BE2C (cell line): Measurements from ENCODE around the gene SARDH.
"Not testable (repeated sequence)": the region's sequence is repeated elsewhere in the genome, so short reads cannot be mapped to it uniquely, and the experiment has no call there.

Experiments
- DNase-seq: peaks from one replicate; pipeline ENCODE4 v3.0.0-alpha.2; 2020
- H3K27me3 ChIP-seq: fragments of 250-450 bp; sonication (Bioruptor Pico); 2 replicates; pipeline ENCODE4 v1.5.1; 2020; ENCODE audit warnings: mild to moderate bottlenecking
- H3K36me3 ChIP-seq: fragments of 250-450 bp; sonication (Bioruptor Pico); 2 replicates; pipeline ENCODE4 v1.5.1; 2020; ENCODE audit warnings: mild to moderate bottlenecking
- H3K4me1 ChIP-seq: fragments of 250-450 bp; sonication (Bioruptor Pico); 2 replicates; pipeline ENCODE4 v1.5.1; 2020
- H3K4me3 ChIP-seq: 2 replicates; pipeline ENCODE4 v1.5.1; 2011; ENCODE audit warnings: low read depth, low read length
- H3K9me3 ChIP-seq: fragments of 250-450 bp; sonication (Bioruptor Pico); 2 replicates; pipeline ENCODE4 v1.5.1; 2020
- TF ChIP-seq, protein P1 (sequence below): IDR thresholded peaks from 2 replicates; pipeline ENCODE4 v1.5.1; 2012; ENCODE audit warnings: mild to moderate bottlenecking, low read depth, low read length

SARDH gene

DNA sequence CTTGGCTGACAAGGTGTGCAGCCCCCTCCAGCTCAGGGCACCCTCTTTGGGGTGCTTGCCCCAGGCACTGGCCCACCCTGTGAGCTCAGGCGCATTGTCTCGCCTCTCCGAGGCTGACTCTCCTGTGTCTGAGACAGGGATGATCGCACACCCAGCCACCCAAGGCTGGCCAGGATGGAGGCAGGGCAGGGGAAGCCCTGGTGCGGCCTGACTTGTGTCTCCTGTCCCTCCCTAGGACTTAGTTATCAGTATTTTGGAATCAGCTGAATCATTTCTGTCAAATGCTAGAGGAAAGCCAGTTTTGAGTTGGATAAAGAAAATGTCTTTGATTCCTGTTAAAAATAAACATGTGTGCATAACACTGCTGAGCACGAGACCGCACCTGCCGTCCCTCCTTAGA lies 104.5 kb downstream of the SARDH start:
- H3K27me3 ChIP-seq: no peaks in the 10 kb centered on the region
- peaks cover 48% of the 10 kb centered on the region for H3K4me1 ChIP-seq
- peak; percentile 53 for DNase-seq
- H3K9me3 ChIP-seq: no peaks in the 10 kb centered on the region
- TF ChIP-seq, protein P1, sequence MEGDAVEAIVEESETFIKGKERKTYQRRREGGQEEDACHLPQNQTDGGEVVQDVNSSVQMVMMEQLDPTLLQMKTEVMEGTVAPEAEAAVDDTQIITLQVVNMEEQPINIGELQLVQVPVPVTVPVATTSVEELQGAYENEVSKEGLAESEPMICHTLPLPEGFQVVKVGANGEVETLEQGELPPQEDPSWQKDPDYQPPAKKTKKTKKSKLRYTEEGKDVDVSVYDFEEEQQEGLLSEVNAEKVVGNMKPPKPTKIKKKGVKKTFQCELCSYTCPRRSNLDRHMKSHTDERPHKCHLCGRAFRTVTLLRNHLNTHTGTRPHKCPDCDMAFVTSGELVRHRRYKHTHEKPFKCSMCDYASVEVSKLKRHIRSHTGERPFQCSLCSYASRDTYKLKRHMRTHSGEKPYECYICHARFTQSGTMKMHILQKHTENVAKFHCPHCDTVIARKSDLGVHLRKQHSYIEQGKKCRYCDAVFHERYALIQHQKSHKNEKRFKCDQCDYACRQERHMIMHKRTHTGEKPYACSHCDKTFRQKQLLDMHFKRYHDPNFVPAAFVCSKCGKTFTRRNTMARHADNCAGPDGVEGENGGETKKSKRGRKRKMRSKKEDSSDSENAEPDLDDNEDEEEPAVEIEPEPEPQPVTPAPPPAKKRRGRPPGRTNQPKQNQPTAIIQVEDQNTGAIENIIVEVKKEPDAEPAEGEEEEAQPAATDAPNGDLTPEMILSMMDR: no peak
- H3K36me3 ChIP-seq: peaks cover 1% of the 10 kb centered on the region; the same call in 1 of the 2 replicates
- H3K4me3 ChIP-seq: peak overlapping the region; percentile 80; the same call in 1 of the 2 replicates

DNA sequence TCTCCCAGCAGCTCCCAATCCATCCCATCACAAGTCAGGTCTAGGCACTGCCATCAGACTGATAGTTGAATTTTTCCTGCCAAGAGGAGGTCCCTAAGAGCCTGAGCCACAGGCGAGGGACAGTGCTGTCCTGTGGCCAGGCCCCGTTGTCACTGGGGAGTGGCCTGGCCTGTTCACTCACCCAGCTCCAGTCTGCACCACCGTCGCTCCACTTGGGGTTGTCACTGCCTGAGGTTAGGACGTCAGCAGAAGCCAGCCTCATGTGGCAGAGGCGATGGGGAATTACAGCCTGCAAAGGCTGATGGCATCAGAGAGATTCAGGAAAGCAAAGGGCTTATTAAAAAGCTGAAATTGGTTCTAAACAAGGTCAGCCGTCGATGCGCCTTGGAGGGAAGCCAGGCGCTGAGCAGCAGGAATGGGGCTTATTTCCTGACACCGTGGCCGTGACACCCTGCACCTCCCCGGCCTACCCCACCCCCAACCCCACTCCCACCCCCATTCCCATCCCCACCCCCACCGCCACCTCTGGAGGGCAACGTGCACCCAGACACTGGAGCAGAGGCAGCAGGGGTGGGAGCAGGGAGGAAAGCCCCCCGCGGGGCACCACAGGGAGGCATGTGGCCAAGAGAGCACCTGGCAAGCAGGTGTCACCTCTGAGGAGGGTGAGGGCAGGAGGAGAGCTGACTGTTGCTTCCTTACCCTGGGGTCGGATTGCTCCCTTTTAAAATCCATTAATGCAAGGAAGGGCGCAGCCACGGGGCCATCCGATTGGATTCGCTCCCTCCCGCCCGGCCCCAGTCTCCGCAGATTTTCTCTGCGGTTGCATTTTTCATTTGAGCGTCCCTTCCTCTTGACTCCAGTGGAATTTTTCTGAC lies 105.1 kb downstream of the SARDH start:
- DNase-seq: peak; percentile 80
- TF ChIP-seq, protein P1: no peak
- Histone ChIP-seq H3K27me3 (no peaks in the 10 kb centered on the region), H3K4me3 (peak overlapping the region; percentile 80; the same call in 1 of the 2 replicates), H3K4me1 (peaks cover 52% of the 10 kb centered on the region), H3K36me3 (no peaks in the 10 kb centered on the region), H3K9me3 (no peaks in the 10 kb centered on the region)

DNA sequence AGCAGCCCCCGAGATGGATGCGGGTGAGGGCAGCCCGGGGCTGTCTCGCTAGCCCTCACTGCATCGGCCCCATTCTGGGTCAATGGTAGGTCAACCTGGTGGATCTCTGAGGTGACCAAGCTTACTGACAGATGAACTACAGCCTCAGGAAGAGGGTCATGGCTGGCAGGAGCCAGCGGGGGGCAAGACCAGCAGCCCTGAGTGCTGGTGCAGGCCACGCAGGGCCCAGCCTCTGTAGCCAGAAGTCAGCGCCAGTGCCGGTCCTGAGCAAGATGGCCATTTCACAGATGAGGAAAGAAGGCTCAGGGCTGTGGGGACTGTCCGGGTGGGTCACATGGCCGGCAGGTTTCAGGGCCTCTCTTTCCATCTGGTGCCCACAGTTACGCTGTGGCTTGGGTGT lies 107.0 kb downstream of the SARDH start:
- Histone ChIP-seq H3K4me1 (peaks cover 58% of the 10 kb centered on the region), H3K9me3 (peaks cover 1% of the 10 kb centered on the region), H3K27me3 (no peaks in the 10 kb centered on the region), H3K36me3 (no peaks in the 10 kb centered on the region), H3K4me3 (no peak overlapping the region)
- no peak for DNase-seq
- TF ChIP-seq, protein P1: no peak

DNA sequence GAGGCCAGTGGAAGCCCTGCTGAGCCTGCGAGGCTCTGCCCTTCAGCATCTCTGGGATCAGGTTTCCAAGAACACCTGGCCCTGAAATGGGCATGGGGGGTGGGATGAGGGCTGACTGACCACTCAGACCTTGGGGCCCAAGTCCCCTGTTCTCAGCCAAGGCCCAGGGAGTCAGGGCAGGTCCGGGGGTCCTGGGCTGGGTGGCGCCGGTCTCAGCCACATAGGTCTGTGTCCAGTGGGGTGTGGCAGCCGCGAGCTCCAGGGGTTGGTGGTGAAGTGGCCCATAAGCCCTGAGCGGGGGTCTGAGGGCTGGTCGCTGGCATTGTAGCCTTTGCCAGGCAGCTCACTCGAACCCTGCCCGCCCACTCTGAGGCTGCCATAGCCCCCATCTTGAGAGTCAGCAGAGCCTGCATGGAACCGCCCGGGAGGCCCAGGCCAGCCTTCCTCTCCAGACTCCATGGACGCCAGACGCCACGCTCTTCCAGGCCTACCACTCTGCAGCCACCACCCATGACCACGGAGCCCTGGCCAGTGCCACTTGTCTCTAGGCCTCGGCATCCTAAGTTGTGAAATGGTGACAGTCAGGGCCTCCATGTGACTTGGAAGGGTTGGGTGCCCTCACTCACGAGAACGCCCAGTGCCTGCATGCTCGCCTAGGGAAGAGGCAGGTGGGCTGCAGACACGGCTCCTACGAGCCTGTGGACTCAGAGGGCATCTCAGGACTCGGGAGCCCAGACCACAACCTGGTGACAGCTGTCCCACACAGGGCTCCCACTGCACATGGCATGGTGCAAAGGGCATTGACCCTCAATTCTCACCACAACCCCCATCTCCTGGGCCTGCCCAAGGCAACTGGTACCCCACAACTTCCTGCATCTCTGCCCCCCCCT lies 108.7 kb downstream of the SARDH start:
- TF ChIP-seq, protein P1: no peak
- peaks cover 44% of the 10 kb centered on the region for H3K4me1 ChIP-seq
- no peak for DNase-seq
- H3K36me3 ChIP-seq: no peaks in the 10 kb centered on the region
- peaks cover 9% of the 10 kb centered on the region for H3K9me3 ChIP-seq
- H3K4me3 ChIP-seq: no peak overlapping the region
- H3K27me3 ChIP-seq: no peaks in the 10 kb centered on the region

DNA sequence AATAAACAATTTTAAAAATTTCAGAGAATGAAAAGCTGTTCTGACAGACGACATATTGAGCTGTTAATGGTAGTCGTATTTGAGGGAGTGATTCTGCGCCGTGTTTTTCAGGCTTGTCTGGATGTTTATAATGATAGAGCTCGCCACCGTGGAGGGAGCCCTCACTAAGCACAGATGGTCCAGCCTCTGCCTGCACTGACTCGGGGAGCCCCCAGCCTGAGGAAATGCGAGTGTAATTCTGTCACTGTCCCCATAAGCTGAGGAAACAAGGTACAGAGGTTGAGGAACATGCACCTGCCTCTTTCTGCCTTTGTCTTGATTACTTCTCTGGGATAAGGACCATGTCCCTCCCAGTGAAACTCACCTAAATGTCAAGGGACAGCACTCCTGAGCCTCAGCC lies 109.4 kb downstream of the SARDH start:
- Histone ChIP-seq H3K9me3 (peaks cover 9% of the 10 kb centered on the region), H3K36me3 (no peaks in the 10 kb centered on the region), H3K4me1 (peaks cover 37% of the 10 kb centered on the region), H3K27me3 (no peaks in the 10 kb centered on the region), H3K4me3 (no peak overlapping the region)
- no peak for DNase-seq
- TF ChIP-seq, protein P1: no peak

DNA sequence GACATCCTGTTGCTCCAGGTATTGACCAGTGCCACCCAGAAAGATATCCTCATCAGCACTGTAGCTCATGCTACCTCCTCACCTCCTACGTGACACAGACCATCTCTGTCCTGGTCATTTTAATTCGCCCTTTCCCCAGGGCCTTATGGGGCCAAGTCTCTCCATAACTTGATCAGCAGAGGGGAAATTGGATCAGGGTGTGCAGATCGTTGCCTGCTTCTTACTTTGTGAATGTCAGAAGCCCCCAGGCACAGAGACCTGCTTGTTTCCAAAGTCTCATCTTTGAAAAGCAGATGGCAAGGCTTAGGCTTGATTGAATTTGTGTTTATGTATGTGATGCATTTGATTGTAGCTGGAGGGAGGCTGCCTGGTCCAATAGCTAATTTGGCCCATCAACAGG lies 110.8 kb downstream of the SARDH start:
- Histone ChIP-seq H3K4me1 (peaks cover 29% of the 10 kb centered on the region), H3K27me3 (no peaks in the 10 kb centered on the region), H3K4me3 (no peak overlapping the region), H3K9me3 (peaks cover 9% of the 10 kb centered on the region), H3K36me3 (no peaks in the 10 kb centered on the region)
- TF ChIP-seq, protein P1: no peak
- DNase-seq: peak; percentile 77

DNA sequence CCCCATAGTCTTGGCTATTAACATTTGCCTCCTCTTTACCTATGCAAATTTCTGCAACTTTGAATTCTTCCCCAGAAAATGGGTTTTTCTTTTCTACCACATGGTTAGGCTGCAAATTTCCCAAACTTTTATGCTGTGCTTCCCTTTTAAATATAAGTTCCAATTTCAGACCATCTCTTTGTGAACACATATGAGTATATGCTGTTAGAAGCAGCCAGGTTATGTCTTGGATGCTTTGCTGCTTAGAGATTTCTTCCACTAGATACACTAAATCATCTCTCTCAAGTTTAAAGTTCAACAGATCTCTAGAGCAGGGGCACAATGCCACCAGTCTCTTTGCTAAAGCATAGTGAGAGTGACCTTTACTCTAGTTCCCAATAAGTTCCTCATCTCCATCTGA lies 112.1 kb downstream of the SARDH start:
- H3K9me3 ChIP-seq, H3K36me3 ChIP-seq, H3K27me3 ChIP-seq, DNase-seq, H3K4me3 ChIP-seq: not testable (repeated sequence)
- peaks cover 26% of the 10 kb centered on the region for H3K4me1 ChIP-seq
